Immature natural killer cell (primary cell): ENCODE data around the gene STC2. TPM values are rescaled to one million over a fixed set of nuclear protein-coding genes. Genes with fewer than 3 reads are reported as not detected.
"Not testable (repeated sequence)": the region's sequence is repeated elsewhere in the genome, so short reads cannot be mapped to it uniquely, and the experiment has no call there.

Source experiments
- DNase-seq, 3 donors: peaks; one replicate each; pipeline ENCODE4 v3.0.0; 2022; ENCODE audit warnings: mixed read lengths in 1 of 3
- H3K27ac Mint-ChIP-seq, 6 donors: one replicate each; pipeline ENCODE4 v1.8.0; 2020; ENCODE audit warnings: mixed read lengths in 6 of 6, mild to moderate bottlenecking in 5 of 6, inconsistent platforms in 4 of 6, moderate library complexity in 3 of 6
- H3K27me3 Mint-ChIP-seq, 3 donors: one replicate each; pipeline ENCODE4 v1.8.0; 2020 to 2021; ENCODE audit warnings: low read depth in 3 of 3, mild to moderate bottlenecking in 3 of 3, mixed read lengths in 3 of 3, moderate library complexity in 3 of 3, inconsistent platforms in 1 of 3
- H3K36me3 Mint-ChIP-seq, 3 donors: one replicate each; pipeline ENCODE4 v1.8.0; 2020; ENCODE audit warnings: mixed read lengths in 3 of 3, inconsistent platforms in 2 of 3, mild to moderate bottlenecking in 2 of 3
- H3K4me1 Mint-ChIP-seq, 2 donors: one replicate each; pipeline ENCODE4 v1.8.0; 2020; ENCODE audit warnings: inconsistent platforms in 2 of 2, mild to moderate bottlenecking in 2 of 2, mixed read lengths in 2 of 2, moderate library complexity in 1 of 2
- H3K4me3 Mint-ChIP-seq, 5 donors: one replicate each; pipeline ENCODE4 v1.8.0; 2020; ENCODE audit warnings: mild to moderate bottlenecking in 5 of 5, mixed read lengths in 5 of 5, inconsistent platforms in 3 of 5, moderate library complexity in 3 of 5
- H3K9me3 Mint-ChIP-seq, 6 donors: one replicate each; pipeline ENCODE4 v1.8.0; 2020; ENCODE audit warnings: mild to moderate bottlenecking in 6 of 6, mixed read lengths in 6 of 6, inconsistent platforms in 4 of 6, moderate library complexity in 3 of 6
- polyA plus RNA-seq, 3 donors: library from polyadenylated mRNA; unstranded; fragments of 300-500 nt; fragmentation: Illumina TruSeq; gene quantifications; one replicate each; pipeline ENCODE4 v1.2.3, GENCODE V29; 2021

The STC2 gene
- polyA plus RNA-seq, 3 donors from 2014 or later, result not detected

DNA sequence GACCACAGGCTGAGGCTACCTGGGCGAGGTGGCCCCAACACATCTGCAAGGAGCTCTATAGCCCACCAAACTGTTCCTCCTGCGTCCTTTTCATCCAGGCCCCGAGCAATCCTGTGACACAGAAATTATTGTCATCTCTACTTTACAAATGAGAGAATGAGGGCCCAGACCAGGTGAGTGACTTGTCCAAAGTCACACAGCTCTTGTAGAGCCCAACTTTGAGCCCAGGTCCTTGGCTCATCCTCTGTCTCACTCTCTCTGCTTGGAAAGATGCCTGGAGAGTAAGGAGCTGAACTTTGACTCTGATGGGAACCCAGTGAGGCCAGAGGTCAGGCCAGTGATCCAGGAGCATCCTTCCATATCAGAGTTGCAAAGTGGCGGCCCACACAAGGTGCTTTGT is 39.6 kb downstream of the STC2 start:
- DNase-seq, result no peak
- no peak overlapping the region for H3K4me3 Mint-ChIP-seq
- peaks cover 1 to 5% of the 10 kb centered on the region in 2 donors for H3K4me1 Mint-ChIP-seq
- H3K27ac Mint-ChIP-seq, result no peak overlapping the region
- H3K9me3 Mint-ChIP-seq, result peaks cover 0 to 4% (median under 1%) of the 10 kb centered on the region in 6 donors
- H3K27me3 Mint-ChIP-seq, result peaks cover 16 to 33% (median 25%) of the 10 kb centered on the region in 3 donors
- peaks cover 0 to 3% (median 0%) of the 10 kb centered on the region in 3 donors for H3K36me3 Mint-ChIP-seq

DNA sequence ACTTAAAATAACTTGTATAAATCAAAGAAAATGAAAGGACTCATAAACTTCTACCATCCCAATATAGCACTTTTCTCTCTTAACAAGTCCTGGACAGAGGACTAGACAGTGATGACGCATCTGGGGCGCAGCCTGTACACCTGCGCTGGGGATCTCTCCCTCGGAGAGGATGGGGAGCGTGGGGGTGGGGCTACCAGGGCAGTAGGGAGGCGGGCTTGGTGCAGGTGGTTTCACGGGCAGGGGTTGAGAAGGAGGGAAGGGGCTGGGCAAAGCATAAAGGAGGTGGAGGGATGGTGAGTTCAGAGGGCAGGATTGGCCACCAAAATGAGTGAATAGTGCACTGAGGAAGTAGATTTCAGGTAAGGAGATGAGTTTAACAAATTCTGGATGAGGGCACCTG is 41.1 kb downstream of the STC2 start:
- DNase-seq, result no peak
- Mint-ChIP-seq H3K4me1 (peaks cover 8% of the 10 kb centered on the region in 2 donors), H3K4me3 (no peak overlapping the region), H3K27ac (no peak overlapping the region), H3K9me3 (peaks cover 0 to 4% (median under 1%) of the 10 kb centered on the region in 6 donors), H3K36me3 (peaks cover 0 to 3% (median 0%) of the 10 kb centered on the region in 3 donors), H3K27me3 (peaks cover 22 to 32% (median 24%) of the 10 kb centered on the region in 3 donors)

DNA sequence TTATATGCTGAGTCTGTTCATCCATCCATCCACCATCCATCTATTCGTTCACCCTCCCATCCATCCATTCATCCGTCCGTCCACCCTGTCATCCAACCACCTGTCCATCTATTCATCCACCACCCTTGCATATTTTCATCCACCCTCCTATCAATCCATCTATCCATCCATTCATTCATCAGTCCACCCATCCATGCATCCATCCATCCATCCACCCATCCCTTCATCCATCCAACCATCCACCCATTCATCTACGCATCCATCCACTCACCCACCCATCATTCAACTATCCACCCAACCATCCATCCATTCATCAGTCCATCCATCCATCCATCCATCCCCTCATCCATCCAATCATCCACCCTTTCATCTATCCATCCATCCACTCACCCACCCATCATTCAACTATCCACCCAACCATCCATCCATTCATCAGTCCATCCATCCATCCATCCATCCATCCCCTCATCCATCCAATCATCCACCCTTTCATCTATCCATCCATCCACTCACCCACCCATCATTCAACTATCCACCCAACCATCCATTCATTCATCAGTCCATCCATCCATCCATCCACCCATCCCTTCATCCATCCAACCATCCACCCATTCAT is 43.8 kb downstream of the STC2 start:
- not testable (repeated sequence) for H3K36me3 Mint-ChIP-seq, H3K9me3 Mint-ChIP-seq, H3K4me1 Mint-ChIP-seq, DNase-seq, H3K27ac Mint-ChIP-seq
- peaks cover 17 to 28% (median 23%) of the 10 kb centered on the region in 3 donors for H3K27me3 Mint-ChIP-seq
- peak overlapping the region in 2 of 5 donors; percentile 13 to 58 for H3K4me3 Mint-ChIP-seq

DNA sequence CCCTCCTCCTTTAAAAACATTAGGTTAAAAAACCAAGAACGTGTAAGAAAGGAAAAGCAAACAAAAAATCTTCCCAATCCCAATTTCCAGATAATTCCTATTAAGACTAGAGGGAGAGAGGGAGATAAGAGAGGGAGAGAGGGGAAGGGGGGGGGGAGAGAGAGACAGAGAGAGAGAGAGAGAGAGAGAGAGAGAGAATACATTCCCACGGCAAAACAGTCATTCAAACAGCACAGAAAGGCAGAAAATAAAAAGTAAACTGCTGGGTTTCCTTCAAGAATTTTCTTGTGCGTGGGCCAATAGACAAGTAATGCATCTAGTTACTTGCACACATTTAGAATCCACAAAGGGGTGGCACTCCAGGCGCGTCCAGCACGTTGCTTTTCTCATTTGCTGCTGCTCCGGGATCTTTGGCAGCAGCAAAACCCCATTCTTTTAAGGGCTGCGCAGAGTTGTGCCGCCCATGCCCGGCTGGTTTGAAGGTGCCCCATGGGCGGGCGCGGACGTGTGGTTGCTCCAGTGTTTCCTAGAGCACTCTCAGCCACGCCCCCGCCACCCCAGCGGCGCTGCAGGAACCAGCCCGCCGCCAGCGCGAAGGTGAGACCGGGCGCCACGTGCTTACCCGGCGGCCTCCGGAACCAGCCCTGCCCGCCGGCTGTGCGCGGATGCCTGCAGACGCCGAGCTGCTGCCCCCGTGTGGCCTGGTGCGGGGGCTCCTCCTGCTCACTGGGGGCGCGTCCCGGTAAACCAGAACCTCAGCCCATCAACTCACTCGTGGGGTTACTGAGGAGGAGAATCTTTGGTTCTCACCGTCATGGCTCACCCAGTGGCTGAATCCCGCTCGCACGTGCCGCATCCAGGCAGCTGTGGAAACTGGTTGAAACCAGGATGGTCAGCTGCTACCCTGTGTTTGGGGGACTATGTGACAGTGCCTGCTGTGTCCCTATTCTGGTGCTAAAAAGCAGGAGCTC is 44.6 kb downstream of the STC2 start:
- H3K36me3 Mint-ChIP-seq, result peaks cover 0 to 3% (median 0%) of the 10 kb centered on the region in 3 donors
- DNase-seq, result peak; percentile 34 to 52 (median 46)
- peaks cover 15 to 24% (median 24%) of the 10 kb centered on the region in 3 donors for H3K27me3 Mint-ChIP-seq
- H3K4me1 Mint-ChIP-seq, result peaks cover 8% of the 10 kb centered on the region in 2 donors
- H3K4me3 Mint-ChIP-seq, result peak overlapping the region in 2 of 5 donors; percentile 26 to 35
- peaks cover 0 to 4% (median under 1%) of the 10 kb centered on the region in 6 donors for H3K9me3 Mint-ChIP-seq
- H3K27ac Mint-ChIP-seq, result no peak overlapping the region

DNA sequence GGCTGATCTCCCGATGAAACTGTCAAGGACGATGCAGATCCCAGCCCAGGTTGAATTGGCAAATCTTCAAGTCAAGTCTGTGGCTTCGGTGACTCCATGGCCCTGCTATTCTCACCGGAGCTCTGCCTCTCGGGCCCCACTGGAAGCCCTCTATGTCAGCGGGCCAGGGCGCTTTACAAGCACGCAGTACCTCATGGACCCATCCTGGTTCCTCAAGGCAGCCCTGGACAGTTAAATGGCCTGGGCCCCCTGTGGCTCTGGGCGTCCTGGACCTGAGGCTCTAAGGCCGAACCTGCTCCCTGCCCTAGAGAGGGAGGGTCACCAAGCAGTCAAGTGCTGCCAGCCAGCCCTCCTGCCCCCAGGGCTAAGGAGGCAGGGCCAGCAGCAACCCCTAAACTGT is 45.3 kb downstream of the STC2 start:
- Mint-ChIP-seq H3K4me3 (peak overlapping the region in 1 of 5 donors; percentile 35), H3K36me3 (peaks cover 0 to 3% (median 0%) of the 10 kb centered on the region in 3 donors), H3K9me3 (peaks cover 0 to 4% (median under 1%) of the 10 kb centered on the region in 6 donors), H3K27ac (no peak overlapping the region), H3K27me3 (peaks cover 15 to 24% (median 19%) of the 10 kb centered on the region in 3 donors), H3K4me1 (peaks cover 8% of the 10 kb centered on the region in 2 donors)
- DNase-seq, result no peak

DNA sequence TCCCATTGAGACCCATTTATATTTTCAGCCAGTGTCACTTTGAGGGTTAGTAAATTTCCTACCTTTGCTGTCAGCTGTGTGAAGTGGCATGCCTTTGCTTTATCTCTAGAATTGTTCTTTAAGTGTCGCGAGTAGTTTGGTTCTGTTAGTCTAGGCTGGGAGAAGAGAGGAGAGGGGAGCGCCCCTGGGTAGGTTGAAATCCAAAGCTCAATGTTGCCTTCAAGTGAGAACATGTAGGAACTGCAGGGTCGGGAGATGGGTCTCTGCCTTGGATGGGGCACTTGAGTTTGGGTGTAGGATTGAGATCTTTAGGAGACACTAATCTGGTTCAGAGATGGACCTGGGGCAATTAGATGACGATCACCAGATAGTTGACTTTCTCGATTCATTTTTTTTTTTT is 46.3 kb downstream of the STC2 start:
- no peak for DNase-seq
- peaks cover 0 to 4% (median under 1%) of the 10 kb centered on the region in 6 donors for H3K9me3 Mint-ChIP-seq
- peaks cover 11 to 24% (median 17%) of the 10 kb centered on the region in 3 donors for H3K27me3 Mint-ChIP-seq
- H3K4me3 Mint-ChIP-seq, result no peak overlapping the region
- peaks cover 0 to 3% (median 0%) of the 10 kb centered on the region in 3 donors for H3K36me3 Mint-ChIP-seq
- H3K4me1 Mint-ChIP-seq, result peaks cover 8% of the 10 kb centered on the region in 2 donors
- no peak overlapping the region for H3K27ac Mint-ChIP-seq

DNA sequence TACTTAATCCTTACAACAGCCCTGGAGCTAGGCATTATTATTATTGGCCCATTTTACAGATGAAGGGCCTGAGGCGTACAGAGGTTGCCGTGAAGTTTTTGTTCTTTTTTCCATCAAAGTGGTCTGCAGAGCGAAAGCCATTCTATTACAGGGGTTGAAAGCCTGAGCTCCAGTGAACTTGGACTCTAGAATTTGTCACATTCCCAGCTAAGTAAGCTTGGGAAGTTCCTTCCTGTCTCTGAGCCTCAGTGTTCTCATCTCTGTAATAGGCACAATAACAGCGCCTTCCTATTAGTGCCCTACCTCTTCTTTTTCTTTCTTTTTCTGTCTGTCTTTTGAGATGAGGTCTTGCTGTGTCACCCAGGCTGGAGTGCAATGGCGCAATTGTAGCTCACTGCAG is 49.0 kb downstream of the STC2 start:
- DNase-seq, result no peak
- Mint-ChIP-seq H3K36me3 (peaks cover 0 to under 1% (median 0%) of the 10 kb centered on the region in 3 donors), H3K4me3 (no peak overlapping the region), H3K9me3 (no peaks in the 10 kb centered on the region), H3K27me3 (peaks cover 3 to 17% (median 16%) of the 10 kb centered on the region in 3 donors), H3K4me1 (peaks cover 6 to 8% of the 10 kb centered on the region in 2 donors), H3K27ac (no peak overlapping the region)

DNA sequence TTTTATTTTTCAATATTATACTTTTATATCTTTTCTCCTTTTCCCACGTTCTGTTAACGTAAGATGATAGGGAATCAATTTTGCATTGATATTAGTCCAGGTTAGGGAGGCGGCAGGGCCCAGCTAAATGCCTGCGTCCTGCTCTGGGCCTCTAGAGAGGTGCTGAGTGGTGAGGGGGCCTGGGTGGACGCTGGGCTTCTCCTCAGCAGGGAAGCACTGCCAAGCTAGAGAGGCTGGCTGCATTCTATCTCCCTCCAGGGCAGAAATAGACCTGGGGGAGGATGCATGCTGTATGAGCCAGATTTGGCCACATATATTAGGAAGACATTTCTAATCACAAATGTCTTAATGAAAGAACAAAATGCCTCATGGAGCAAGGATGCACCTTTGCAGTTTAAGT is 49.6 kb downstream of the STC2 start:
- peaks cover 5 to 8% of the 10 kb centered on the region in 2 donors for H3K4me1 Mint-ChIP-seq
- no peaks in the 10 kb centered on the region for H3K9me3 Mint-ChIP-seq
- no peak overlapping the region for H3K27ac Mint-ChIP-seq
- no peak for DNase-seq
- peaks cover 0 to 16% (median 16%) of the 10 kb centered on the region in 3 donors for H3K27me3 Mint-ChIP-seq
- no peaks in the 10 kb centered on the region for H3K36me3 Mint-ChIP-seq
- H3K4me3 Mint-ChIP-seq, result no peak overlapping the region

DNA sequence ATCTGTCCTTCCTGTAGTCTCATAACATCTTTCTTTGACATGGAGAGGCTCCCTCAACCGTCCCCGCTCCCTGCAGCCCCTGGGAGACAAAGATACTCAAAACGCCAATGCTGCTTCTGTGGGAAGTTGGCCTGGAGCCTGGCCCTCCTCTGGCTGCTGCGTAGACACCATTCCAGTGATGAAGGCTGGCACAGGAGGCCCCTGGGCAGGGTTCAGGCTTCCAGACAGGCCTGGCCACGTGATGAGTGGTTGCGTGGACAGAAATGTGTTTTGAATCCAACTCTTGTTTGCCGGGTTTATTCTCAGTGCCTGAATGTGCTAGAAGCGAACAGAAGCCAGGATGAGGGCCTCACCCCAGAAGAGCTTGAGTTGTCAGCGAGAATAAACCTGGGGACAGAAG is 50.0 kb downstream of the STC2 start:
- H3K27ac Mint-ChIP-seq, result no peak overlapping the region
- DNase-seq, result no peak
- no peak overlapping the region for H3K4me3 Mint-ChIP-seq
- H3K27me3 Mint-ChIP-seq, result peaks cover 0 to 17% (median 16%) of the 10 kb centered on the region in 3 donors
- H3K36me3 Mint-ChIP-seq, result no peaks in the 10 kb centered on the region
- peaks cover 1 to 4% of the 10 kb centered on the region in 2 donors for H3K4me1 Mint-ChIP-seq
- no peaks in the 10 kb centered on the region for H3K9me3 Mint-ChIP-seq

DNA sequence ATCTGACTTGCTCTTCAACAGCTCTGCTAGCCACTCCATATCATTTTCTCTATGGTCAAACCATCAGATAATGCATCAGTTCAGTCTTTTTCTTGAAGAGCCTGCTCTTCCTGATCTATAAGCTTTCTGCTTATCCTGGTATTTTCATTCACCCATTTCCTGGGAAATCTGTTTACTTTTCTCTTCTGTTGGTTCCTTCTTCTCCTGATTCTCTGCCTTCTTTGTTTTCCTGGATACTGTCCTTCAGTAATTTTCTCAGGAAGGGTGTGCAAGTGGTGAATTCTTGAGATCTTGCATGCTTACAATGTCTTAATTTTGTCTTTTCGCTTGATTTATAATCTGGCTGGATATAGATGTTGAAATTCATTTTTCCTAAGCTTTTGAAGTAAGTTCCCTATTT is 53.4 kb downstream of the STC2 start:
- Mint-ChIP-seq H3K27ac (no peak overlapping the region), H3K4me1 (no peaks in the 10 kb centered on the region), H3K36me3 (no peaks in the 10 kb centered on the region), H3K27me3 (peaks cover 2 to 11% (median 5%) of the 10 kb centered on the region in 3 donors), H3K9me3 (no peaks in the 10 kb centered on the region), H3K4me3 (no peak overlapping the region)
- no peak for DNase-seq

DNA sequence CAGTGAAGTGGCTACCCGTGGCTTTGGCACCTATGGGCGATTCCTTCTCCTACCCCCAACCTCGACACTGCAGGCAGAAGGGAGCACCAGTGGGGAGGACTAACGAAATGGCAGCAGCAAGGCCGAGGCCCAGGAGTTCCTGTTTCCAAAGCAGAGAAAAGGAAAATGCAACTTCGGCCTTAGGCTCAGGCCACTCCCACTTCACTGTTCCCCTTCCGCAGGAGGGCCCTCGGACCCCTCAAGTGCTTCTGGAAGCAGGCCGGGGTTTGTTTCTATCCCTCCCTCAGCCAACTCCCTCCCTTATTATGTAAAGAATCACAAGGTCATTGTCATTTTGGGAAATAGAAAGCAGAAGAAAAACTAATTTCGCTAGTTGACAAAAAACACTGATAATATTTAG is 56.8 kb downstream of the STC2 start:
- H3K27me3 Mint-ChIP-seq, result peaks cover 3 to 13% (median 8%) of the 10 kb centered on the region in 3 donors
- H3K4me3 Mint-ChIP-seq, result no peak overlapping the region
- H3K4me1 Mint-ChIP-seq, result no peaks in the 10 kb centered on the region
- DNase-seq, result no peak
- no peak overlapping the region for H3K27ac Mint-ChIP-seq
- H3K36me3 Mint-ChIP-seq, result no peaks in the 10 kb centered on the region
- H3K9me3 Mint-ChIP-seq, result no peaks in the 10 kb centered on the region

DNA sequence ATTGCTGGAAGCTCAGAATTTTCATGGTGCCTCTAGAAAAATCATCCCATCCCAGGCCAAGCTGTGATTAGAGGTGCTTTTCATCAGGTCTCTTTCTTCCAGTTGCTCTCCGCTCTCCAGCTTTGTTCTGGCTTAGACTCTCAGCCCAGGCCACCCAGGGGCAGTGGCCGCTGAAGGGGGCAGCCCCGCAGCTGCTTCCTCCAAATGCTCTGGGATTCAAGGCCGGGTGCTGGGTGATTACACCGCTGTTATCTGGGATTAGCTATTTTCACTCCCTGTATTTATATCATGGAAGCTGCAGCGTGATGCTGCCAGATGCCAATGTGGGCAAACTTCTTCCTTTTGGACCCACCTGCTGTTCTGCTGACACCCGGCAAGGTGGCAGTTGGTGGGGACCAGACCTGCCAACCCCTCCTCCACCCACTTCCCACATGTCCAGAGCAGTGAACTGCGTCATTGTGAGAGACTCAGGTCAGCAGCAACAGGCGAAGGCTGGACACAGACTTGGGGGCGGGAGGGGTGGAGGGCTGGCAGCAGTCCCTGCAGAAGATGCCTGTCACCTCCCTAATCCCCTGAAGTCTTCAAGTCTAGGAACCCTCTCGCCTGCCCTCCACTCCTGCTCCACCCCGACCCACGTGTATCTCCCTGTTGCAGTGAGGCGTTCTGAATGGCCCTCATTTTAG is 59.3 kb downstream of the STC2 start:
- Mint-ChIP-seq H3K4me1 (no peaks in the 10 kb centered on the region), H3K27me3 (peaks cover 1 to 8% (median 6%) of the 10 kb centered on the region in 3 donors)
- no peak for DNase-seq

DNA sequence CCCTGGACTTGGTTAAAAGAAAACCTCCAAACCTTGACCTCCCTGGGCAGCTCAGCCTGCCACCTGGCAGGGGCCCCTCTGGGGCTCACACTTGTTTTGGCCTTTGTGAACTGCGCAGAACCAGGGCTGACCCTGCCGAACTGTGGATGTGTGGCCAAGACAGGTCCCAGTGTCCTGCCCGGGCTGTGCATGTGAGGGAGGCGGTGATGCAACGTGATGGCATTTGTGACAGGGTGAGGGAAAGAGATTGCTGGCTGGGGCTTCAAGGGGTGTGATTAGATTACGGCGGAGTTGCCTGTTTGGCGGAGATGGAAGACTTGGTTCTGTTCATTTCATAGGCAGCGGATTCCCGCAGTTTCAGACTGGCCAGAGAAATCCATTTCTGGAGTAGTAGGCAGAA is 62.8 kb downstream of the STC2 start:
- no peaks in the 10 kb centered on the region for H3K36me3 Mint-ChIP-seq
- DNase-seq, result no peak
- H3K9me3 Mint-ChIP-seq, result no peaks in the 10 kb centered on the region
- H3K27ac Mint-ChIP-seq, result no peak overlapping the region
- H3K4me3 Mint-ChIP-seq, result no peak overlapping the region
- H3K27me3 Mint-ChIP-seq, result peaks cover 1 to 8% (median 2%) of the 10 kb centered on the region in 3 donors
- no peaks in the 10 kb centered on the region for H3K4me1 Mint-ChIP-seq

More for the DNA sequence above, 59.3 kb downstream of the STC2 start:
- no peaks in the 10 kb centered on the region for H3K9me3 Mint-ChIP-seq
- H3K4me3 Mint-ChIP-seq, result no peak overlapping the region
- no peaks in the 10 kb centered on the region for H3K36me3 Mint-ChIP-seq
- no peak overlapping the region for H3K27ac Mint-ChIP-seq
